ENCODE results near the gene ABCC6.
"Not testable (repeated sequence)": the region's sequence is repeated elsewhere in the genome, so short reads cannot be mapped to it uniquely, and the experiment has no call there.

The ABCC6 gene

DNA sequence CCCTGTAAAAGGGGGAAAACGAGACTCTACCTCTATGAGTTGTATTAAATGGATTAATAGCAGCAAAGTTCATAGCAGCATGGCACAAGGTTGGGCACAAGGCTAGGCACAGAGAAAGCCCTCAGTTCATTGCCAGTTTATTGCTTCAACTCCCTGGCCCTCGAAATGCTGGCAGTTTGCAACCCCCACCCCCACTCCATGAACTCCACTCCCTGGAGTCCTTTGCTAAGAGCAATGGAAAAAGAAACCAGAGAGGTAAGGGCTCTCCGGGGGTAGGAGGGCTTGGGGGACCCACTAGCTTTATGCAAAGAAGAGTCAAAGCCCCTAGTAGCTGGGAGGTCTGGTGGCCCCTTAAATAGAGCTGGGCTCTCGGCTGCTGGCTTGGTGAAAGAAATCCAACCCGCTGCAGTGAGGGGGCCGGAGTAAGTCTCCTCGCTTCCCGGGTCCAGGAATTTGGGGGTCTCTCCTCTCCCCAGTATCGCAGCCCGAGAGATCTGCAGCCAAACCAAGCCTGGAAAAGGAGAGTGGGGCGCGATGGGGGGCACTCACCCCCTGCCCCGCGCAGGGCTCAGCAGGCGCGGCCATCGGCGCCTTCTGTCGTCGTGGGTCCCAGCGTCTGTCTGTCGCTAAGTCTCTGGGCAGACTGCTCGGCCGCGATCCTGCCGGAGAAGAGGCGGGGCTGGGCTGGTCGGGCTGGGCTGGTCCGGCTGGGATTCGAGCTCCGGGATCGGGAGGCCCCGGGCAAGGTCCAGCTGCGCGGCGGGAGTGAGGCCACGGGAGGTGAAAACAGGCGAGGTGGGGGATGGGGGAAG lies at the start of gene ABCC6:
Gene ABCC6, minus strand, starts transcription at position 645 of the 812 bp plus-strand sequence. Its CDS starts 60 bp downstream, at position 585.
- DNase-seq (ENCODE audit: low spot score), result not testable (repeated sequence)

DNA sequence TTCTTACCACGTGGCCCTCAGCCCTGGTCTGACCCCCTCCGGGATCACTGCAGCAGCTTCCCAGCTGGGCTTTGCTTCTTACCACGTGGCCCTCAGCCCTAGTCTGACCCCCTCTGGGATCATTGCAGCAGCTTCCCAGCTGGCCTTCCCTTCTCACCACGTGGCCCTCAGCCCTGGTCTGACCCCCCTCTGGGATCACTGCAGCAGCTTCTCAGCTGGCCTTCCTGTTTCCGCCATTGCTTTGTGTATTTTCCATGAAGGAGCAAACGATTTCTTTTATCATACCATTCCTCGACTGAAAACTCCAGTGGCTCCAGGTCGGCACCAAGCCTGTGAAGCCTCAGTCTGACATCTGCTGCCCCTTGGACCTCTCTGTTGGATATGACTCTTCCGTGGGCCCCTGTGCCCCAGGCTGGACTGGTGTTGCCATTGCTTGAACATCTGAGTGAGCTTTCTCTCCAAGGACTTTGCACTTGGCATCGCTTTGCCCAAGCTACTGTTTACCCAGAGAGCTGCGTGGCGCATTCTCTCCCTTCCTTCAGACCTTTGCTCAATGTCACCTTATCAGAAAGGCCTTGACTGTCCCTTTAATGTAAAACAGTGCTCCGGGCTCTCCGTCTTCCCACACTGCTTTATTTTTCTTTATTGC lies 49.4 kb upstream of the ABCC6 start:
- not testable (repeated sequence) for DNase-seq (ENCODE audit: low spot score)

DNA sequence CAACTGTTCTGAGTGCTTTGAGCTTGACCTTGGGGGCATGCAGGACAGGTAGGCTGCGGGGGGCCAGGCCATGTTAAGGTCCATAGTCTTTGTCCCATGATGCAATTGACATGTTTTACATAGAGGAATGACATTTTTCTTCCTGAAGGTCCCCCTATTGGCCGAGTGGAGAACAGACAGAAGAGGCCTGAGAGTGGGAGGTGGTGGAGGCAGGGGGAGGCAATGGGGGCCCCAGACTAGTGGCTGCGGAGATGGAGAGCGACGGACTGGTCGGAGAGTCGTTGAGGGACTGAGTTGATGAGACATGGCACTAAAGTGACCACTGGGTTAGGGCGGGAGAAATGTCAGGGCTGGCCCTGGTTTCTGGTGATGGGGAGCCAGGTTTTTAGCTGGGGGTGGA lies 48.4 kb upstream of the ABCC6 start:
- DNase-seq (ENCODE audit: low spot score), result not testable (repeated sequence)

DNA sequence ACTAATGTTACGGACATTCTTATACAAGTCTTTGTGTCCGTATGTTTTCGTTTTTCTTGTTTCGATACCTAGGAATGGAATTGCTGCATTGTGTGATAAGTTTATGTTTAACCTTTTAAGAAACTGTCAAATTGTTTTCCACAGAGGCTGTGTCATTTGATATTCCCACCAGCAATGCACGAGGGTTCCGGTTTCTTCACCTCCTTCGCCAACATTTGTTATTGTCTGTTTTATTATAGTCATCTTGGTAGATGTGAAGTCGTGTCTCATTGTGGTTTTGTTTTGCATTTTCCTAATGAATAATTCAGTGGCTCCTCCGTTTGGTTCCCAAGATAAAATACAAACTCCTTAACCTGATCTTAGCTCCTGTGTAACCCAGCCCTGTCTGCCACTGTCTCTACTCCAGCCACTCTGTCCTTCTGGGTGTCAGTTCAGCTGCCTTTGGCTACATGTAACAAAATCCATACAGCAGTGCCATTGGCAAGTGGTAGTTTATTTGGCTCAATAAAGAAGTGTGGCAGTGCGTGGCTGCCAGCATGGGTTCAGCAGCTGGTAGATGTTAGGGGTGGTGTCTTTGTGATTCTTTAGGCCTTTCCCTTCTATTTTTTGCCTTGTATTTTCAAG lies 45.0 kb upstream of the ABCC6 start:
- not testable (repeated sequence) for DNase-seq (ENCODE audit: low spot score)

DNA sequence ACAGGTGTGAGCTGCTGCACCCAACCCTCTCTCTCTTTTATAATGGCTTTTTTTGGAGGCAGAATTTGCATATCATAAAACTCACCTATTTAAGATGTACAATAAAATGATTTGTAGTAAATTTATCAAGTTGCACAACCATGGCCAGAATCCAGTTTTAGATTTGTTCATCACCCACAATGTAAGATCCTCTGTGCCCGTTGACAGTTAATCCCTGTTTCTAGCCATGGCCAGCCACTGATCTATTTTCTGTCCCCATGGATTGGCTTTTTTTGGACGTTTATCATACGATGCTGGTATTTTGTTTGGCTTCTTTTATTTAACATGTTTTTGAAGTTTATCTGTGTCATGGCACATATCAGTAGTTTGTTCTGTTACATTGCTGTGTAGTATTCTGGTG lies 44.4 kb upstream of the ABCC6 start:
- DNase-seq (ENCODE audit: low spot score), result not testable (repeated sequence)

DNA sequence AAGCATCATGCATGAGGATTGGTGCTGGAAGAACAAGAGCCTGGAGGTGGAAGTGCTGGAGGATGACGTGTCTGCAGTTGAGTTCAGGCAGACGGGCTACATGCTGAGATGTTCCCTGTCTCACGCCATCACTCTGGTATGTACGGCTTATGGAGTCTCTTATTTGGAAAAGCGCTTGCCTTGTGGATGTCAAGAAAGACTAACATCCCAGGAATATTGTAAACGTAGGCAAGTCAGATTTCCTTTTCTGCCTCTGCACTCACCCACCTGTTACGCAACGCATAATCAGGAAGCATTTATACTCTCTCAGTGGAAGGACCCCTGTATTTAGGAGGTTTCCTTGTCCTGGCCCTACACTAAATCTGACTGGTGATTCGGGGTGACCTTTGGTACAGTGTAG lies 41.8 kb upstream of the ABCC6 start:
- not testable (repeated sequence) for DNase-seq (ENCODE audit: low spot score)

DNA sequence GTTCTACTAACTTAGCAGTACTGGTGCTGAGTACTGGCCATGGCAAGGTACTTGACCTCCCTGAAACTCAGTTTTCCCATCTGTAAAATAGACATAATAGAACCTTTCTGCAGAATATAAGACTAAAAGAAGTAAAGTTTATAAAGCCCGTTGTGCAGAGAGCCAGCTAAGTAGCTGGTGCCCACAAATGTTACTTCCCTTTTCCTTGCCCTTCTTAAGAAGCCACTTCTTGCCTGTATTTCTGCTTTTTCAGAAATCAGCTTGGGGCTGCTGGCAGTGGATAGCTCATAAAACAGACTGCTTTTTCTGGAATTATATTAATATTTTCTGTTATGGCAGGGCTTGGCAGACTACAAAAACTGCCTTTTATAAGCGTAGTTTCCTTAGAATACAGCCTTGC lies 40.7 kb upstream of the ABCC6 start:
- DNase-seq (ENCODE audit: low spot score), result not testable (repeated sequence)

DNA sequence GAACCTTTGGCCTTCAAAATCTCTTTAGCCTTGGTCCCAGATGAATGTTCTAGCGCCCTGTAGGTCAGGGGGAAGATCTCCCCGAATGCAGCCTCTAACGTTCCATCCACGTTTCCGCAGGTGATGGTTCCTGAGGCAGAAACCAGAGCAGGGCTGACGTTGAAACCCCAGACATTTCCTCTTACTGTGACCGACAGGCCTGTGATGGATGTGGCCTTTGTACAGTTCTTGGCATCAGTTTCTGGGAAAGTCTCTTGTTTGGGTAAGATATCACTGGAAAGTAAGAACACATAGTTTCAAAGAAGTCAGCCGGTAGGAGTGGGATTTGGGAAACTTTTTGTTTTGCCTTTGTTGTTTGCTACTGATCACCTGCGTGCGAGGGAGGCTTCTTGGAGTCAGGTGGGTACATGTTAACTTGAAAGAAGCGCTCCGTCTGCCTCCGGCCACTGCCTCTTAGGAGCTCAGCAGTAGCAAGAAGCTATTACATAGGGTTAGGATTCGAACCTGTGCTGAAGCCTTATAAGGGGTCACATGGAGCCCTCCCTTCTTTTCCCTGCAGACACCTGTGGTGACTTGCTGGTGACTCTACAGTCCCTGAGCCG lies 39.8 kb upstream of the ABCC6 start:
- not testable (repeated sequence) for DNase-seq (ENCODE audit: low spot score)

DNA sequence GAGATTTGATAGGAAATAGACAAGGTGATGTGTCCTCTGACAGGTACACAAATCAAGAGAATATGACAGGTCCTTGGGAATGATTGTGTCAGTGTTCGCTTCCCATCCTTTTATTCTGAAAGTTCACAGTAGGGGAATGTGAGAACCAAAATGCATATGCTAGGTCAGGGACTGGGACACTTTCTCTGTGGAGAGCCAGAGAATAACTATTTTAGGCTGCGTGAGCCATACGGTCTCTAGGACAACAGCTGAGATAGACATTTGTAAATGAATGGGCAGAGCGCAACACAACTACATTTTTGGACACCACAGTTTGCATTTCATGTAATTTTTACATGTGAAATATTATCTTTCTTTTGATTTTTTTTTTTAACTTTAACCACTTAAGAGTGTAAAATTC lies 36.7 kb upstream of the ABCC6 start:
- DNase-seq (ENCODE audit: low spot score), result not testable (repeated sequence)

DNA sequence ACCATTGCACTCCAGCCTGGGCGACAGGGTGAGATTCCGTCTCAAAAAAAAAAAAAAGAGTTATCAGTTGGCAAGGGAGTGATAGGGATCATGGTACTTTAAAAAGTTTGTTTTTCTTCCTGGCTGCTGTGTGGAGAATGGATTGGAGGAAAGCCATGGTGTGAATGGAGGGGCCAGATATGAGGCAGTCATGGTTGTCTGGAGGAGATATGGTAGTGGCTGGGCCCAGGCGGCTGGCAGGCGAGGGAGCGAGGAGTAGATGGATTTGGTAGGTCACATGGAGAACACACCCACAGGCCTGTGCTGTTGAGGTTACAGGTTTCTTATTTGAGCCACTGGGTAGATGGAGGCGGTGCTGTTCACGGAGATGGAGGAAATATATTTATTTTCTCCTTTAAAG lies 35.5 kb upstream of the ABCC6 start:
- DNase-seq (ENCODE audit: low spot score), result not testable (repeated sequence)

DNA sequence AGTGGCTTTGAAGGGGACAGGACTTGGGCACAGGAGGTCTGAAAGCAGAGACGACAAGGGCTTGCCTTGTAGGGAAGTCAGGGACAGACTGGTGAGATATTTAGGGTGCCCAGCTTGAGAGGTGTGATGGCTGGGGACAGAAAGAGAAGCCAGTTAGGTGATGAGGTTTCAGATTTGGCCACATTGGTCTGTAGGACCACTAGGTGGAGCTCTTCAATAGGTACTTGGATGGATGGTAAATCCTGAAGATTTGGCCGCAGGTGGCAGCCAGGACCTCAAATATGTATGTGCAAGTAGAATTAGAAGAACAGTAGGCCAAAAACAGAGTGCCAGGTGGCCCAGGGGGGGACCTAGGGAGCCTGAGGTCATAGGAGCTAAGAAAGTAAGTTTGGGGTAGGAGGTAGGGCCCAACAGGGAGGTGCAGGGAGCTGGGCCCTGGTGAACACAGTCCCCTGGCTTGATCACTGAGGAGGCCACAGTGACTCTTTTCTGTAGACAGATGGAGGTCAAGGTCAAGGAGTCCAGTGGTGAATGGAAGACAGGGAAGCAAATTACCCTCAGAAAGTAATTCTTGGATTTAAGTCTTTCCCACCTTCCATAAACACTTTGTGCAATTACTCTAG lies 34.1 kb upstream of the ABCC6 start:
- DNase-seq (ENCODE audit: low spot score), result not testable (repeated sequence)

DNA sequence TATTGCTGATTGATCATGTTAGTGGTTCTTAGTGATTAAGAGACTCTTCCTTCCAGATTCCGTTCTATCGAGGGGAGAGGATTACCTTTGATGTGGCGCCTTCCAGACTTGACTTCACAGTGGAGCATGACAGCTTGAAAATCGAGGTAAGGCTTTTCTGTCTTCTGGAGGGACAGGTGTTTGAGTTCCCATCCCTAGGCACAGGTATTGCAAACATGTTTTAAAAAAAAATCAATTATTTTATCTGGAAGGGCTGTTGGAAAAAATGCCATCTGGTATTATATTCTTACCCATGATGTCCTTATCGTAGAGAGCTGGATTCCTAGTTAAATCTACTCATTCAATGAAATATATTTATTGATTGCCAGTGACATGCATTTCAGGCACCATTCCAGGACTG lies 29.1 kb upstream of the ABCC6 start:
- DNase-seq (ENCODE audit: low spot score), result not testable (repeated sequence)

DNA sequence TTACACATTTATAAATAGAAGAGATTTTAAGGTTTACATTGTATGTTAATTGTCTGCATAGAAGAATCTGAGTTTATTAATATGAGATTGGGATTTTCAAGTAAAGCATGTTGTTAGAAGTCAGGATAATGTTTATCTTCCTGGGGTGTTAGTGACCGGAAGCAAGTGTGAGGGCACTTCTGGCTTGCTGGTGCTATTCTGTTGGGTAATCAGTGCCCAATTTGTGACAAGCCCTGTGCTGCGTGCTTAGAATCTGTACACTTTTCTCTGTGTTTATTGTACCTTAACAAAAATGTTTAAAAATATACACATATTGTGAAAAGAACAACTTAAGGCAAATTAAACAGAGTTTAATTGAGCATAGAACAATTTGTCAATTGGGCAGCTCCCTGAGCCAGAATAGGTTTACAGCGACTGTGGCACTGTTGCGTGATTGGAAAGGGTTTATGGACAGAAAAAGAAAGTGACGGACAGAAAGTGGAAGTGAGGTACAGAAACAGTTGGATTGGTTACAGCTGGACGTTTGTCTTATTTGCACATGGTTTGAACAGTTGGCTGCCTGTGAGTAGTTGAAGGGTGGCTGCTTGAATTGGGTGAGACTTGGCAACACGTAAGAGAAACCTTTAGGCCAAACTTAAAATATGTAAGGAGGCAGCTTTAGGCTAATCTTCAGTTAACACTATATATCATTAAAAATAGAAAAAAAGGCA lies 26.5 kb upstream of the ABCC6 start:
- not testable (repeated sequence) for DNase-seq (ENCODE audit: low spot score)

DNA sequence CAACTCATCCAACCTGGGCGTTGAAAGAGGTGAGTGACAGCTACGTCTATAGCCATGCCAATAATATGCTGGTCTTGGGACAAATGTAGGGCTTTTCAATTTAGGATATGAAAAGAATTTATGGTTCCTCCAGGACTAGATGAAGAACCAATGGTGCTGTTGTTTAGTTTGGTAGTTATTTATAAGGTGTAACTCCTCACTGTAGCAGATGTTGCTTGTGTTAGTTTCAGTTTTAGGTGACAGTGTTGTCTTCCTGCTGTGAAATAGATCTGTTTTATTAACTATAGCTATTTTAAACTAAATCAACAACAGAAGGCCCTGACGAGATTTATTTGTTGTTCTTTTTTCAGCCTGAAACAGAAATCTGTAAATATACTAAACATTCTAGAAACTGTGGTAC lies 24.1 kb upstream of the ABCC6 start:
- not testable (repeated sequence) for DNase-seq (ENCODE audit: low spot score)

DNA sequence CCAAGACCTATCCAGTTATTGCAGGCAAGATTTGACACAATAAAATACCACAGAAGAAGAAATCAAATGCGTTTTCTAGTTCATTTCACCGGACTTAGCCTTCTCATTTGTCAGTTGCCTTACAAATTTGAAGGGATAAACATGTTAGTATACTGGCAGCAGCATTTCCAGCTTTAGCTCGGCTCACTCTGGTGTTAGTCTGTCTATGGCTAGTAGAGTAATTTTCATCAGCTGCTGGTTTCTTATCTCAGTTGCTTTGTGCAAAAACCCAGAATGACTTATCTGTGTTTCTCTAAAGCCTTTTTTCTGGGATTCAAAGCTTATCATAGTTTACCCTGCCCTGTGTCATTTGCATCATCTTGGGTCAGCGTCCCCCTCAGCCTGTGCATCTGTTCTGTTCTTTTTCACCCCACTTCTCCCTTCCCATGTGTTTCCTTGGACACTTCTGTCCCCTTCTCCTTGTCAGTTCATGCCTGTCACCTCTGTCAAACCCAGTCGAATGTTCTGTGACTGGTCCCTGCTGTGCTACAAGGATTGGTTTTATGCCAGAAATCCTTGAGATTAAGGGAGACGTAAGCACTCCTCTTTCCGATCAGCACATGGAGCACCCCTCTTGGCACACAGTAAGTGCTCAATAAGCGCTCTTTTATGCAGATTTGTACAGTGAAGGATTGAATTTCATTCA lies 23.4 kb upstream of the ABCC6 start:
- DNase-seq (ENCODE audit: low spot score), result not testable (repeated sequence)

DNA sequence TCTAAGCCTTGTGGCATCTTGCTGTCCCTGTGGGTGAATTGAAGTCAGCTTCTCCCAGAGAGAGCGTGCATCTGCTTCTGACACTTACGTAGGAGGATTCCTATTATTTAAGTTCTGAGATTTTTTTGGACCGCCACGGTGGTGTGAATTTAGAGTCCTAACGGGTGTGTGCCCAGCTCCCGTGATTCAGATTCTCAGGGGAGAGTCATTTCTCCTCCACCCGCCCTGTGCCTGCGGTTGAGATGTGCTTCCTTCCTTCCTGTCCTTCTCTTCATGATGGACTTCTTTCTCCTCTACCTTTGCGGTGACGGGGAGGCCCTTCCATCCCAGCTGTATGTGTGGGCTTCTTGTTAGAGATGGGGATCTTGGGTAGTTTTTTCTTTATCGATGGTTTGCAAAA lies 20.6 kb upstream of the ABCC6 start:
- DNase-seq (ENCODE audit: low spot score), result not testable (repeated sequence)

DNA sequence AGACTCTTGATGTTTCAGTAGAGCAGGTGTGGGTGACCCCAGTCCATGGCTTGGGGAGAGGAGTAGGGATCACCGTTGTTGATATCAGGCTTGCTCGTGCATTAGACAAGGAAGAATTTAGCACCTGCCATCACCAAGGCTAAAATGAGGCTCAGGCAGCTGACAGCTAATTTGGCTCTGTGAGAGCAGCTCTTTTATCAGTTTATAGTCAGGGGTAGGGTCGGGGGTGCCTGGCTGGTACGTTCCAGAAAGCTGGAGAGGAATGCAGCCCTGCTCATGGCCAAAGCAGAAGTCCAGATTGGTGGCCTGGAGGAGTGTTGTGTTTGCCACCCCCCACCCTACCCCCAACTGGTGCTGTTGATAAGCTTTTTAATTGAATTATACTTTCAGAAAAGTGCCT lies 17.4 kb upstream of the ABCC6 start:
- not testable (repeated sequence) for DNase-seq (ENCODE audit: low spot score)

DNA sequence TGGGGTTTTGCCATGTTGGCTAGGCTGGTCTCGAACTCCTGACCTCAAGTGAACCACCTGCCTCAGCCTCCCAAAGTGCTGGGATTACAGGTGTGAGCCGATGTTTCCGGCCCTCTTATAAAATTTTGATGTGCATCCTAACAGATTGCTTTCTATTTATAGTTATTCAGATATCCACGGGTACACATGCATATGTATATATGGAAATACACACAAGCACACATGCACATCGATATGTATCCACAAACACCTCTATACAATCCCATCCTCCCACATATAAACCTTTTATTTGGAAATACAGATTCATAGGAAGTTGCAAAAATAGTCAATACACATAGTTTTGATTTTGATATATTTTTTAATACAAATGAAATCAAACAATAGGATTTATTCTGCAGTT lies 14.4 kb upstream of the ABCC6 start:
- not testable (repeated sequence) for DNase-seq (ENCODE audit: low spot score)

DNA sequence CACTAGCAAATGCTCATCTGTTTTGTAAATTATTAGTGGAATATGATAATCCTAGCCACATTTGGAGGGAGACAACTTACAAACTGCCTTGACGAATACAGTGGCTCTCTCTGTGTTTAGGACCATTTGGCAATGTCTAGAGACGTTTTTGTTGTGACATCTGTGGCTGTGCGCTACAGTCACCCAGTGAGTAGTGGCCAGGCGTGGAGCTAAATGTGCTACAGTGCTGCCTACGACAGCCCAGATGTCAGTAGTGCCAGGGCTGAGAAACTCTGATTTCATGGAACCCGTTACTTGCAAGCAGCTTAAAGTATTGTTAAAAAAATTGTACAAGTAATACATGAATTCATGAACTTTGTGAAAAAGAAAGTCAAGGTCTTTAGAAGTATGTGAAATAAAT lies 13.8 kb upstream of the ABCC6 start:
- DNase-seq (ENCODE audit: low spot score), result not testable (repeated sequence)

DNA sequence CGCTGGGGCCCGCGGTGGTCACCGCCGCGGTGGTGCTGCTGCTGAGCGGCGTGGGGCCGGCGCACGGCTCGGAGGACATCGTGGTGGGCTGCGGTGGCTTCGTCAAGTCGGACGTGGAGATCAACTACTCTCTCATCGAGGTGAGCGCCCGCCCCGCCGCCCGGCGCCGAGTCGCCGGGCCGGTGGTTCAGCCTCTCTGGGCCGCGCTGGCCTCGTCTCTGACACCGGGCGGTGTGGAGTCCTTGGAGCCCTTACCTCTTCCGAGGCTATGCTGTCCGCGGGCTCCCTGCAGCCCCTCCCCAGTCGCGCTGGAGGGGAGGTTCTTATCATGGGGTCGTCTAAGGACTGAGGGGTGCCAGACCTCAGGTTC lies 9.4 kb upstream of the ABCC6 start:
- not testable (repeated sequence) for DNase-seq (ENCODE audit: low spot score)

Data from COLO829 (cell line).